Urothelium cell line (cell line): ENCODE measurements around the gene ZNF10.

Experiments
- DNase-seq: peaks from one replicate; pipeline ENCODE4 v3.0.0; 2011; ENCODE audit warnings: low spot score, mixed read lengths
- FAIRE-seq: peaks from 2 replicates; lab custom pipeline; 2011; peaks lifted over from hg19 to GRCh38; lab: Jason Lieb, UNC

The ZNF10 gene

DNA sequence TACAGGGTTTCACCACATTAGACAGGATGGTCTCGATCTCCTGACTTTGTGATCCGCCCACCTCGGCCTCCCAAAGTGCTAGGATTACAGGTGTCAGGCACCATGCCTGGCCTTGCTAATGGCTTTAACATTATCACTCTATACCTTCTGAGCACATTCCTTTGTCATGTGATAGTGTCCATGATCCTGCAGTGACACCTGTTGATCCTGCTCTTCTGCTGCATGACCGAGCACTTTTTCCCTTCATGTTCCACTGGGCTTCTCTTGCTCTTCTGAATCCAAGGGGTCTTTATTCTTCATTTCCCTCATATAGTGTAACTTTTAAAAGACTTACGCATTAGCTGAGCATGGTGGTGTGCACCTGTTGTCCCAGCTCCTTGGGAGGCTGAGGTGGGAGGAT lies 62.4 kb downstream of the ZNF10 start:
- FAIRE-seq (no peak), DNase-seq (no peak)

DNA sequence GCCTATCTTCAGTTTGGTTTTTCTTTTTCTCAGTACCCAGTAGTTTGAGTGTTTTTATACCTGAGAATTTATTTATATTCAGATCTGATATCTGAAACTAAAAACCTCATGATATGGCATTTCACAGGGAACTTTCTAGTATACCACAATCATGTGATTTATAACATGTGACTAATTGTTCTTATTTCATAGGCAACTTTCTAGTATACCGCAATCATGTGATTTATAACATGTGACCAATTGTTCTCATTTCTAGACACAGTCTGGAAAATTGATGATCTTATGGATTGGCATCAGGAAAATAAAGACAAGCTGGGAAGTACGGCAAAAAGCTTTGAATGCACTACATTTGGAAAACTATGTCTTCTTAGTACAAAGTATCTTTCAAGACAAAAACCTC lies 71.5 kb downstream of the ZNF10 start:
- no peak for DNase-seq
- FAIRE-seq: no peak

DNA sequence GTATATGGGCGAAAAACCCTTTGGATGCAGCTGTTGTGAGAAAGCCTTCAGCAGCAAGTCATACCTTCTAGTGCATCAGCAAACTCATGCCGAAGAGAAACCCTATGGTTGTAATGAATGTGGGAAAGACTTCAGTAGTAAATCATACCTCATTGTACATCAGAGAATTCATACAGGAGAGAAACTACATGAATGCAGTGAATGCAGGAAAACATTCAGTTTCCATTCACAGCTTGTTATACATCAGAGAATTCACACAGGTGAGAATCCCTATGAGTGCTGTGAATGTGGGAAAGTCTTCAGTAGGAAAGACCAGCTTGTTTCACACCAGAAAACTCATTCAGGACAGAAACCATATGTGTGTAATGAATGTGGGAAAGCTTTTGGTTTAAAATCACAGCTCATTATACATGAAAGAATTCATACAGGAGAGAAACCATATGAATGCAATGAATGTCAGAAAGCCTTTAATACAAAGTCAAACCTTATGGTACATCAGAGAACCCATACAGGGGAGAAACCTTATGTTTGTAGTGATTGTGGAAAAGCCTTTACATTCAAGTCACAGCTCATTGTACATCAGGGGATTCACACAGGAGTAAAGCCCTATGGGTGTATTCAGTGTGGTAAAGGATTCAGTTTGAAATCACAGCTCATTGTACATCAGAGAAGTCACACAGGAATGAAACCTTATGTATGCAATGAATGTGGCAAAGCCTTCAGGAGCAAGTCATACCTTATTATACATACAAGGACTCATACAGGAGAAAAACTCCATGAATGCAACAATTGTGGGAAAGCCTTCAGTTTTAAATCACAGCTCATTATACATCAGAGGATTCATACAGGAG lies 72.3 kb downstream of the ZNF10 start:
- no peak for FAIRE-seq
- DNase-seq: no peak

DNA sequence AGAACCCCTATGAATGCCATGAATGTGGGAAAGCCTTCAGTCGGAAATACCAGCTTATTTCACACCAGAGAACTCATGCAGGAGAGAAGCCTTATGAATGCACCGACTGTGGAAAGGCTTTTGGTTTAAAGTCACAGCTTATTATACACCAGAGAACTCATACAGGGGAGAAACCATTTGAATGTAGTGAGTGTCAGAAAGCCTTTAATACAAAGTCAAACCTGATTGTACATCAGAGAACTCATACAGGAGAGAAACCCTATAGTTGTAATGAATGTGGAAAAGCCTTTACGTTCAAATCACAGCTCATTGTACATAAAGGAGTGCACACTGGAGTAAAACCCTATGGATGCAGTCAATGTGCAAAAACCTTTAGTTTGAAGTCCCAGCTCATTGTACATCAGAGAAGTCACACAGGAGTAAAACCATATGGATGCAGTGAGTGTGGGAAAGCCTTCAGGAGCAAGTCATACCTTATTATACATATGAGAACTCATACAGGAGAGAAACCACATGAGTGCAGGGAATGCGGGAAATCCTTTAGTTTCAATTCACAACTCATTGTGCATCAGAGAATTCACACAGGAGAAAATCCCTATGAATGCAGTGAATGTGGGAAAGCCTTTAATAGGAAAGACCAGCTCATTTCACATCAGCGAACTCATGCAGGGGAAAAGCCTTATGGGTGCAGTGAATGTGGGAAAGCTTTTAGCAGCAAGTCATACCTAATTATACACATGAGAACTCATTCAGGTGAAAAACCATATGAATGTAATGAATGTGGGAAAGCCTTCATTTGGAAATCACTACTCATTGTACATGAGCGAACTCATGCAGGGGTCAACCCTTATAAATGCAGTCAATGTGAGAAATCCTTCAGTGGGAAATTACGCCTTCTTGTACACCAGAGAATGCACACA lies 73.2 kb downstream of the ZNF10 start:
- no peak for FAIRE-seq
- no peak for DNase-seq

DNA sequence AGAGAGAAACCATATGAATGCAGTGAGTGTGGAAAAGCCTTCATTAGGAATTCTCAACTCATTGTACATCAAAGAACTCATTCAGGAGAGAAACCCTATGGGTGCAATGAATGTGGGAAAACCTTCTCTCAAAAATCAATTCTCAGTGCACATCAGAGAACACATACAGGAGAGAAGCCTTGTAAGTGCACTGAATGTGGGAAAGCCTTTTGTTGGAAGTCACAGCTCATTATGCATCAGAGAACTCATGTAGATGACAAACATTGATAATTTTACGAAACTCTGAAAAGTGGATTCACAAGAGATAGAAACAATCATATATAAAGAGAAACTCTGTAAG lies 73.8 kb downstream of the ZNF10 start:
- FAIRE-seq (no peak), DNase-seq (no peak)

DNA sequence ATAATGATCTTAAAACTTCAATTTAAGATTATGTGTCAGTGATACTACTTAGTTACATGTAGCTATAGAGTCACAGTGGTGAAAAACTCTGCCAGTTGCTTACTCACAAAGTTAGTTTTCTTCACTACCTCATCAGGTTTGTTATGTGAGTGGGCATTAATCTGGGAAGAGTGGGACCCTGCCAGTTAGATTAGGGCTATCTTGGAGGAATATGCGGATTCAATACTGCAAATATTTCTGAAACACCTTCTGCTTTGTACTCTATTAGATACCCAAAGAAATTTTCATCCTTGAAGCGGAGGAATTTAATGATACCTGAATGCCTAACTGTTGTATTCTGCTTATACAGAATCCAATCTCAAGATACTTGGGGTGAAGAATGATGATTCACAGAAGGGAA lies 76.0 kb downstream of the ZNF10 start:
- no peak for FAIRE-seq

More for the DNA sequence above, 76.0 kb downstream of the ZNF10 start:
- no peak for DNase-seq
